CD14-positive monocyte (primary cell): ENCODE measurements around the gene RHOXF1. TPM values are rescaled to one million over a fixed set of nuclear protein-coding genes. Genes with fewer than 3 reads are reported as not detected.
"Not testable (repeated sequence)": the region's sequence is repeated elsewhere in the genome, so short reads cannot be mapped to it uniquely, and the experiment has no call there.

Source experiments
- DNase-seq, 3 donors: peaks; one replicate each; pipeline ENCODE4 v3.0.0-alpha.2; 2011 to 2022
- H2AFZ ChIP-seq: 2 replicates; pipeline ENCODE4 v1.6.0; 2012; ENCODE audit warnings: mild to moderate bottlenecking, low read depth, low read length, inconsistent platforms; ENCODE audit not compliant: insufficient read depth, poor library complexity, severe bottlenecking
- H3K27ac ChIP-seq, 2 donors: 1 replicate in 1 of 2; 2 replicates in 1 of 2; pipeline ENCODE4 v1.5.1; 2012 to 2013; ENCODE audit warnings: low read length in 2 of 2, control low read depth in 1 of 2, inconsistent platforms in 1 of 2, low read depth in 1 of 2, mild to moderate bottlenecking in 1 of 2
- H3K27me3 ChIP-seq, 2 donors: one replicate each; pipeline versions ENCODE4 v1.6.0 to v1.6.1; 2011 to 2013; ENCODE audit warnings: low read length in 2 of 2; ENCODE audit not compliant: control insufficient read depth in 2 of 2, insufficient read depth in 2 of 2
- H3K36me3 ChIP-seq, 2 donors: replicated peaks in 1 of 2; 1 replicate in 1 of 2; 2 replicates in 1 of 2; pipeline versions ENCODE4 v1.5.1 to v1.6.1; 2012 to 2013; ENCODE audit warnings: low read length in 2 of 2, control low read depth in 1 of 2, inconsistent platforms in 1 of 2, mild to moderate bottlenecking in 1 of 2; ENCODE audit not compliant: insufficient read depth in 2 of 2, control insufficient read depth in 1 of 2
- H3K4me1 ChIP-seq, 2 donors: 1 replicate in 1 of 2; 2 replicates in 1 of 2; pipeline versions ENCODE4 v1.5.1 to v1.6.1; 2012 to 2013; ENCODE audit warnings: low read length in 2 of 2, control low read depth in 1 of 2, inconsistent platforms in 1 of 2, mild to moderate bottlenecking in 1 of 2, moderate library complexity in 1 of 2; ENCODE audit not compliant: insufficient read depth in 2 of 2, control insufficient read depth in 1 of 2
- H3K4me2 ChIP-seq: replicated peaks from 2 replicates; pipeline ENCODE3; 2012; ENCODE audit warnings: low read length, moderate library complexity, mild to moderate bottlenecking; ENCODE audit not compliant: poor library complexity, severe bottlenecking; ENCODE audit errors: extremely low read depth
- H3K4me3 ChIP-seq, 3 experiments: fragments of 200-600 bp in 1 of 3; sonication (generic) in 1 of 3; replicated peaks in 1 of 3; 1 replicate in 2 of 3; 2 replicates in 1 of 3; pipeline ENCODE4 v1.5.1; 2011 to 2013; ENCODE audit warnings: low read length in 3 of 3, mild to moderate bottlenecking in 3 of 3, control low read depth in 2 of 3, low read depth in 2 of 3, inconsistent platforms in 1 of 3, moderate library complexity in 1 of 3
- H3K79me2 ChIP-seq: 2 replicates; pipeline ENCODE4 v1.6.0; 2012; ENCODE audit warnings: mild to moderate bottlenecking, control low read depth, inconsistent platforms, low read length, moderate library complexity; ENCODE audit not compliant: insufficient read depth
- H3K9ac ChIP-seq: 2 replicates; pipeline ENCODE4 v1.6.0; 2017; ENCODE audit warnings: low read length, mild to moderate bottlenecking; ENCODE audit not compliant: insufficient read depth, poor library complexity, severe bottlenecking
- H3K9me3 ChIP-seq, 2 donors: replicated peaks in 1 of 2; 1 replicate in 1 of 2; 2 replicates in 1 of 2; pipeline versions ENCODE4 v1.5.1 to v1.6.1; 2012 to 2013; ENCODE audit warnings: low read length in 2 of 2, control low read depth in 1 of 2; ENCODE audit not compliant: control insufficient read depth in 1 of 2, insufficient read depth in 1 of 2
- H4K20me1 ChIP-seq: 2 replicates; pipeline ENCODE4 v1.6.0; 2012; ENCODE audit warnings: mild to moderate bottlenecking, low read length, control low read depth, moderate library complexity; ENCODE audit not compliant: insufficient read depth
- H3K27ac Mint-ChIP-seq, 7 donors: one replicate each; pipeline ENCODE4 v1.8.0; 2020; ENCODE audit warnings: mild to moderate bottlenecking in 7 of 7, mixed read lengths in 7 of 7, moderate library complexity in 6 of 7, inconsistent platforms in 2 of 7
- H3K27me3 Mint-ChIP-seq, 3 donors: one replicate each; pipeline ENCODE4 v1.8.0; 2021 to 2022; ENCODE audit warnings: low read depth in 3 of 3, mild to moderate bottlenecking in 3 of 3, mixed read lengths in 3 of 3, moderate library complexity in 3 of 3, inconsistent platforms in 1 of 3
- H3K36me3 Mint-ChIP-seq, 2 donors: one replicate each; pipeline ENCODE4 v1.8.0; 2020; ENCODE audit warnings: mixed read lengths in 2 of 2, inconsistent platforms in 1 of 2, mild to moderate bottlenecking in 1 of 2
- H3K4me1 Mint-ChIP-seq: one replicate; pipeline ENCODE4 v1.8.0; 2020; ENCODE audit warnings: mild to moderate bottlenecking, mixed read lengths
- H3K4me3 Mint-ChIP-seq, 2 donors: one replicate each; pipeline ENCODE4 v1.8.0; 2020; ENCODE audit warnings: mild to moderate bottlenecking in 2 of 2, mixed read lengths in 2 of 2, moderate library complexity in 1 of 2
- H3K9me3 Mint-ChIP-seq, 7 donors: one replicate each; pipeline ENCODE4 v1.8.0; 2020 to 2022; ENCODE audit warnings: mixed read lengths in 7 of 7, mild to moderate bottlenecking in 6 of 7, moderate library complexity in 6 of 7, inconsistent platforms in 2 of 7
- CTCF ChIP-seq: fragments of 200-600 bp; IDR thresholded peaks from one replicate; pipeline ENCODE4 v1.8.0; 2022; ENCODE audit warnings: antibody characterized with exemption, mild to moderate bottlenecking
- WGBS: methylation state at CpG from one replicate; pipeline ENCODE4 v1.1.5; 2013; ENCODE audit warnings: missing lambda C conversion rate; ENCODE audit not compliant: insufficient coverage; 5-methylcytosine and 5-hydroxymethylcytosine counted together
- intact Hi-C, 2 donors: fragments of 100-400 bp; cut with micrococcal nuclease; formaldehyde crosslinking; loops; one replicate each; pipeline versions ENCODE4 v1.15.0 to v1.15.1; 2023
- polyA plus RNA-seq, 3 donors: library from polyadenylated mRNA; depleted of rRNA in 1 of 3; unstranded in 2 of 3; stranded (reverse) in 1 of 3; fragments of 300-500 nt in 2 of 3; fragments of >200 nt in 1 of 3; fragmentation: Illumina TruSeq in 2 of 3; gene quantifications; 1 replicate in 2 of 3; 2 replicates in 1 of 3; pipeline ENCODE4 v1.2.3, GENCODE V29; 2012 to 2021

Gene RHOXF1
- polyA plus RNA-seq, 3 donors: 0.28 TPM; not detected in 2

- DNase-seq: no peak
- intact Hi-C loops: no loop called here
- no peaks in the 10 kb centered on the region for H3K27me3 ChIP-seq
Observed at GRCh38 chrX:120111611-120112010, 4.1 kb downstream of the RHOXF1 start.

GRCh38 chrX:120109378-120109777 lies 6.3 kb downstream of the RHOXF1 start:
- no peak overlapping the region for H3K4me3 Mint-ChIP-seq
- H3K79me2 ChIP-seq: no peaks in the 10 kb centered on the region
- no peak overlapping the region for H3K27ac ChIP-seq
- H3K4me2 ChIP-seq: no peak overlapping the region
- intact Hi-C loops: no loop called here
- no peak overlapping the region for H3K4me3 ChIP-seq
- H3K9ac ChIP-seq: no peak overlapping the region
- H3K4me1 ChIP-seq: no peaks in the 10 kb centered on the region
- H3K27ac Mint-ChIP-seq: no peak overlapping the region
- H3K9me3 ChIP-seq: no peaks in the 10 kb centered on the region
- no peak overlapping the region for H2AFZ ChIP-seq
- H3K9me3 Mint-ChIP-seq: peaks cover 2 to 8% (median 5%) of the 10 kb centered on the region in 7 donors
- peaks cover 0 to 10% (median 0%) of the 10 kb centered on the region in 3 donors for H3K27me3 Mint-ChIP-seq
- H4K20me1 ChIP-seq: no peaks in the 10 kb centered on the region
- no peaks in the 10 kb centered on the region for H3K36me3 Mint-ChIP-seq
- no CpG with 5 or more reads among the region's 1 CpG for WGBS
- H3K4me1 Mint-ChIP-seq: no peaks in the 10 kb centered on the region
- no peak for TF ChIP-seq CTCF
- H3K36me3 ChIP-seq: no peaks in the 10 kb centered on the region
- H3K27me3 ChIP-seq: no peaks in the 10 kb centered on the region
- no peak for DNase-seq

More at GRCh38 chrX:120111611-120112010, 4.1 kb downstream of the RHOXF1 start:
- H4K20me1 ChIP-seq: no peaks in the 10 kb centered on the region
- H3K79me2 ChIP-seq: no peaks in the 10 kb centered on the region
- H3K27ac ChIP-seq: no peak overlapping the region
- H3K9me3 ChIP-seq: peaks cover 0 to 3% of the 10 kb centered on the region in 2 donors
- no peak overlapping the region for H3K9ac ChIP-seq
- no peaks in the 10 kb centered on the region for H3K4me1 ChIP-seq
- no peaks in the 10 kb centered on the region for H3K36me3 ChIP-seq
- H3K27me3 Mint-ChIP-seq: peaks cover 0 to 13% (median 2%) of the 10 kb centered on the region in 3 donors
- H2AFZ ChIP-seq: no peak overlapping the region
- H3K27ac Mint-ChIP-seq: no peak overlapping the region
- H3K4me3 ChIP-seq: no peak overlapping the region
- no peaks in the 10 kb centered on the region for H3K4me1 Mint-ChIP-seq
- no peak for TF ChIP-seq CTCF
- H3K4me3 Mint-ChIP-seq: no peak overlapping the region
- H3K4me2 ChIP-seq: no peak overlapping the region
- H3K36me3 Mint-ChIP-seq: no peaks in the 10 kb centered on the region
- H3K9me3 Mint-ChIP-seq: peaks cover 0 to 7% (median 0%) of the 10 kb centered on the region in 7 donors

- H3K4me1 Mint-ChIP-seq, intact Hi-C loops, H3K36me3 ChIP-seq, H2AFZ ChIP-seq, H3K79me2 ChIP-seq, H3K4me3 Mint-ChIP-seq, H3K4me2 ChIP-seq, DNase-seq, H3K27ac ChIP-seq, H3K27me3 ChIP-seq, H4K20me1 ChIP-seq, H3K4me3 ChIP-seq, H3K27ac Mint-ChIP-seq, H3K9ac ChIP-seq, H3K36me3 Mint-ChIP-seq, H3K27me3 Mint-ChIP-seq, H3K4me1 ChIP-seq: not testable (repeated sequence)
- H3K9me3 Mint-ChIP-seq: peaks cover 9 to 41% (median 35%) of the 10 kb centered on the region in 7 donors
- no CpG with 5 or more reads among the region's 2 CpGs for WGBS
- H3K9me3 ChIP-seq: peaks cover 16 to 35% of the 10 kb centered on the region in 2 donors
Observed at GRCh38 chrX:120104707-120105106, 11.0 kb downstream of the RHOXF1 start.
